ENCODE measurements around the gene CMSS1.

GRCh38 chr3:99829844-99830243, 12.2 kb downstream of the CMSS1 start:
- TF ChIP-seq FOSL2 (IDR thresholded peaks at IDR 0.05; ENCODE audit: borderline replicate concordance, low read depth) (no peak), JUND (IDR thresholded peaks at IDR 0.05) (no peak), YY1 (IDR thresholded peaks at IDR 0.05; ENCODE audit: low read depth) (no peak), CTCF (IDR thresholded peaks at IDR 0.05) (no peak), FOXM1 (IDR thresholded peaks at IDR 0.05; ENCODE audit: low read depth) (no peak), SMC3 (IDR thresholded peaks at IDR 0.05; ENCODE audit: low read depth, low read length) (no peak), RAD21 (IDR thresholded peaks at IDR 0.05; ENCODE audit: low read length) (no peak), GABPA (IDR thresholded peaks at IDR 0.05; ENCODE audit: low read depth) (no peak), TAF1 (IDR thresholded peaks at IDR 0.05; ENCODE audit: borderline replicate concordance, low read depth, low read length) (no peak)

Measured in SK-N-SH (cell line).